HG02884 (cell line): Measurements from ENCODE around the gene PRPSAP1.
"Not testable (repeated sequence)": the region's sequence is repeated elsewhere in the genome, so short reads cannot be mapped to it uniquely, and the experiment has no call there.

Experiments used
- ATAC-seq: cut with Tn5 transposase; IDR thresholded peaks from one replicate; pipeline ENCODE4 v1.9.1; 2021; ENCODE audit warnings: mild to moderate bottlenecking, moderate library complexity; ENCODE audit not compliant: unreplicated experiment

PRPSAP1 gene

GRCh38 chr17:76360461-76360860 lies 6.7 kb upstream of the PRPSAP1 start:
- ATAC-seq, result no peak

- not testable (repeated sequence) for ATAC-seq
Measured at GRCh38 chr17:76359776-76360175, 6.1 kb upstream of the PRPSAP1 start.

- no peak for ATAC-seq
Measured at GRCh38 chr17:76359375-76359774, 5.7 kb upstream of the PRPSAP1 start.

GRCh38 chr17:76357597-76358158 lies 4.0 kb upstream of the PRPSAP1 start:
- ATAC-seq, result no peak

- ATAC-seq, result no peak
Measured at GRCh38 chr17:76356803-76357456, 3.2 kb upstream of the PRPSAP1 start.

GRCh38 chr17:76354747-76355310 lies 1.1 kb upstream of the PRPSAP1 start:
- no peak for ATAC-seq

- ATAC-seq, result no peak
Measured at GRCh38 chr17:76354317-76354729, 607 bp upstream of the PRPSAP1 start.

GRCh38 chr17:76353004-76353598 lies 615 bp downstream of the PRPSAP1 start:
- peak; percentile 13 for ATAC-seq

GRCh38 chr17:76351526-76352071 lies 2.1 kb downstream of the PRPSAP1 start:
- ATAC-seq, result no peak

GRCh38 chr17:76350463-76350862 lies 3.3 kb downstream of the PRPSAP1 start:
- ATAC-seq, result no peak

GRCh38 chr17:76346936-76347335 lies 6.8 kb downstream of the PRPSAP1 start:
- ATAC-seq, result not testable (repeated sequence)

- ATAC-seq, result no peak
Measured at GRCh38 chr17:76345377-76345974, 8.2 kb downstream of the PRPSAP1 start.

- no peak for ATAC-seq
Measured at GRCh38 chr17:76343106-76343505, 10.6 kb downstream of the PRPSAP1 start.

- ATAC-seq, result no peak
Measured at GRCh38 chr17:76341301-76341700, 12.4 kb downstream of the PRPSAP1 start.

- no peak for ATAC-seq
Measured at GRCh38 chr17:76337413-76337777, 16.3 kb downstream of the PRPSAP1 start.

- ATAC-seq, result no peak
Measured at GRCh38 chr17:76336756-76337412, 16.8 kb downstream of the PRPSAP1 start.

GRCh38 chr17:76335716-76336381 lies 17.9 kb downstream of the PRPSAP1 start:
- no peak for ATAC-seq

- no peak for ATAC-seq
Measured at GRCh38 chr17:76333673-76334505, 19.8 kb downstream of the PRPSAP1 start.

- ATAC-seq, result no peak
Measured at GRCh38 chr17:76331083-76331482, 22.6 kb downstream of the PRPSAP1 start.

GRCh38 chr17:76329664-76330063 lies 24.1 kb downstream of the PRPSAP1 start:
- no peak for ATAC-seq
